GM13976 (cell line): ENCODE data around the gene CBX8.

Experiments
- DNase-seq: peaks from one replicate; pipeline ENCODE4 v3.0.0; 2012; ENCODE audit warnings: low spot score
- in situ Hi-C: fragments of 300-500 bp; cut with MboI; formaldehyde crosslinking; loops from one replicate; pipeline ENCODE4 v1.12.0; 2022; ENCODE audit warnings: low sequenced_read_pairs, mixed read lengths, inconsistent platforms; ENCODE audit not compliant: unreplicated experiment
- TF ChIP-seq, protein P1 (sequence below): IDR thresholded peaks from 2 replicates; pipeline ENCODE4 v1.5.1; 2012; ENCODE audit warnings: borderline replicate concordance, mild to moderate bottlenecking; ENCODE audit not compliant: insufficient read depth; ENCODE audit errors: extremely low read depth, missing control alignments, control extremely low read depth

Gene CBX8

DNA sequence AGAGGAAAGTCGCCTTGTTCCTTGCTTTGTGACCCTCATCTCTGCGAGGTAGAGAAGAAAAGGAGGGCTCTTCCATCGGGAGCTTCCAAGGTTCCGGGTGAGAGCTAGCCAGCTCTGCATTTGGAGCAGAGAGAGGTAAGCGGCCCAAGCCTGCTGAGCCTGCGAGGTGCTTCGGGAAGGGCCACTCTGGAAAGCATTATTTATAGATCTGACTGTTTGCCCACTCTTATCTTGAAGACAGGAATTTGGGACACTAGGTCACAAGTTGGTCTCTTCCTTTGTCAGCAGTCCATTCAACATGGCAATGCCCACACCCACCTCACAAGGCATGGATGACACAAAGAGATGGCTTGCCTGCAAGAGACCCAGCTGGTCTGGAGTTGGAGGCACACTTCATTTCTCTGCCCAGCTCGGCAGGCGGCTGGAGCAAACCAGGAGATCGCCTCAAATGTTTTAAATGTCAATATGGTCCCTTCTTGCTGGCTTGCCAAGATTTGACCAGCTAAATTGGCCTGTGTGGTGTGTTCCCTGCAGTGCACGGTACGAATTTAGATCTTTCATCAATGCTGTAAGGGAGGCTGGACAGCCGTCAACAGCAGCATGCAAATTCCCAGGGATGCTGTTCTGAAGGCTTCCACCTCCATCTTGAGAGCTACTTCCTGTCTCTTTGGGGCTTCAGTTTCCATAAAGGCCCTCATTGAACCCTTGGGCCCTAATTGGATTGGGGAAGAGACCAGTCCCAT, 22.8 kb upstream of the CBX8 start:
- in situ Hi-C loops = no loop called here
- DNase-seq = no peak
- TF ChIP-seq, protein P1, sequence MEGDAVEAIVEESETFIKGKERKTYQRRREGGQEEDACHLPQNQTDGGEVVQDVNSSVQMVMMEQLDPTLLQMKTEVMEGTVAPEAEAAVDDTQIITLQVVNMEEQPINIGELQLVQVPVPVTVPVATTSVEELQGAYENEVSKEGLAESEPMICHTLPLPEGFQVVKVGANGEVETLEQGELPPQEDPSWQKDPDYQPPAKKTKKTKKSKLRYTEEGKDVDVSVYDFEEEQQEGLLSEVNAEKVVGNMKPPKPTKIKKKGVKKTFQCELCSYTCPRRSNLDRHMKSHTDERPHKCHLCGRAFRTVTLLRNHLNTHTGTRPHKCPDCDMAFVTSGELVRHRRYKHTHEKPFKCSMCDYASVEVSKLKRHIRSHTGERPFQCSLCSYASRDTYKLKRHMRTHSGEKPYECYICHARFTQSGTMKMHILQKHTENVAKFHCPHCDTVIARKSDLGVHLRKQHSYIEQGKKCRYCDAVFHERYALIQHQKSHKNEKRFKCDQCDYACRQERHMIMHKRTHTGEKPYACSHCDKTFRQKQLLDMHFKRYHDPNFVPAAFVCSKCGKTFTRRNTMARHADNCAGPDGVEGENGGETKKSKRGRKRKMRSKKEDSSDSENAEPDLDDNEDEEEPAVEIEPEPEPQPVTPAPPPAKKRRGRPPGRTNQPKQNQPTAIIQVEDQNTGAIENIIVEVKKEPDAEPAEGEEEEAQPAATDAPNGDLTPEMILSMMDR = no peak

DNA sequence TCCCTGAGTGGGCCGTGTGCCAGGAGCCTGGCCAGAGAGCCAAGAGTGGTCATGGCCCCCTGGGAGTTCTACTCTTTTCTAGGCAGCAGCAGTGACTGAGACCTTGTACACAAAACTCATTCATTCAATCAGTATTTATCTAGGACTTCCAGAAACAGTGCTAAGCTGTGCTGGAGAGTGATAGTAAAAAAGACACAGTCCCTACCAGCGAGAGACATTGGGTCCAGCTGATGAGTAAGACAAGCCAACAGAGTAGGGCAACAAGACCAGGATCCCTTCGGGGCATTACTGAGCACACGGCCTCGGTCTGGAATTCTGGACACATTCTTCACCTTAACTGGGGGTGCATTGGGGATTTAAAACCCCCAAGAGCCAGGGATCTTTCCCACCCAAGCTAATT, 22.2 kb upstream of the CBX8 start:
- in situ Hi-C loops = no loop called here
- DNase-seq = no peak
- TF ChIP-seq, protein P1 = no peak

DNA sequence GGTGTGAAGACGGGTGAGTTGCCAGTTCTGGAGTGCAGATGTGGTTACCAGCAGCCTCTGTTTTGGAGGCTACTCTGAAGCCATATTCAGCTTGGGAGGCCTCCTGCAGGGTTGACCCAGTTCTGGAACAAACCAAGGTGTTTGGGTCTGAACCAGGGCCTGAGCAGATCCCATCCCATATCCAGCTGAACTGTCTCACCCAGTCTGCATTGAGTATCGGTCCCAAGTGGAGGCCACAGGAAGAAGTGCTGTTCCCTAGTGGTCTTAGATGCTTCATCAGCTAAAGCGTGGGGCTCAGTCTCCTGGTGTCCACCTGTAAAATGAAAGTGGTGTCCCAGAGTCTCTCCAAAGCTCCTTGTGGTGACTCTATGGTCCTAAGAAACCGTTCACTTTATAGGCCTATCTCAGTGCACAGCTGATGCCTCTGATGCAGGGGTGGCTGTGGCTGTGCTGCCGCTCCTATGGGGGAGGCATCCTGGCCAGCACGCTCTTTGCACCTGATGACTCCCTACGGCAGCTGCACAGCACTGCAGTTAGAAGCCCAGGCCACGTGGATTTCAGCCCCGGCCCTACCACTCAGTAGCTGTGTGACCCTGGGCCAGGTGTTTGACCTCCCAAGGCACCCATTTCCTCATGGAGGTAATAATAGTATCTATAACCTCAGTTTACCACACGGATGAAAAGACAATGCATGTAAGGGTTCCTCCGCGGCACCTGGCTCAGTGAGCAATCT, 21.3 kb upstream of the CBX8 start:
- in situ Hi-C loops = no loop called here
- no peak for DNase-seq

DNA sequence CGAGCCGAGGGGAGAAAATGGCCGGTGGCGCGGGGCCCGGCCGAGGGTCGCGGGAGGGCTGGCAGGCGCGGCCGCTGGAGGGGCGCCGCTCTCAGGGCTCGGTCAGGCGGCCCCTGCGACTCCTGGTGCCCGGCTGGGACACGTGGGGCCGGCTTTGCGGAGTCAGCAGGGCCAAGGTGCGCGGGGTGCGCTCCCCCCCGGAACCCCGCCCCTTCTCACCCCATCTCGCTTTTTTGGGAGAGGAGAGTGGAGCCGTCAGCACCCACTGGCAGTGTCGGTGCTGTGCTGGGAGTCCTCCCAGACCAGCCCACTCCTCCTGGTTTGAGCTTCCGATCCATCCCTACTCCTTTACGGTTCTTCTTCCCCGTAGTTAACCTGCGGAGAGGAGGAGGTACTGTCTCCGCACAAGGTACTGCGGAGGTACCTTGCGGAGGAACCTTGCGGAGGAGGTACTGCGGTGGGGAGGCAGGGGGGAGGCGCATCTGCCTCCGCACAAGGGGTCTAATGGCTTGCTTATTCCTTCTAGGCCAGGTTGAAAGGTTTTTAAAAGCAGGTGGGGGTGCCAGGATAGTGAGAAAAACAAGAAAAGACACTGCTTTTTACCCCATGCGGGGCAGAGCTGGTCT, 19.1 kb upstream of the CBX8 start:
- TF ChIP-seq, protein P1 = no peak
- in situ Hi-C loops = no loop called here
- DNase-seq = no peak

More for the DNA sequence above, 21.3 kb upstream of the CBX8 start:
- TF ChIP-seq, protein P1 = no peak

DNA sequence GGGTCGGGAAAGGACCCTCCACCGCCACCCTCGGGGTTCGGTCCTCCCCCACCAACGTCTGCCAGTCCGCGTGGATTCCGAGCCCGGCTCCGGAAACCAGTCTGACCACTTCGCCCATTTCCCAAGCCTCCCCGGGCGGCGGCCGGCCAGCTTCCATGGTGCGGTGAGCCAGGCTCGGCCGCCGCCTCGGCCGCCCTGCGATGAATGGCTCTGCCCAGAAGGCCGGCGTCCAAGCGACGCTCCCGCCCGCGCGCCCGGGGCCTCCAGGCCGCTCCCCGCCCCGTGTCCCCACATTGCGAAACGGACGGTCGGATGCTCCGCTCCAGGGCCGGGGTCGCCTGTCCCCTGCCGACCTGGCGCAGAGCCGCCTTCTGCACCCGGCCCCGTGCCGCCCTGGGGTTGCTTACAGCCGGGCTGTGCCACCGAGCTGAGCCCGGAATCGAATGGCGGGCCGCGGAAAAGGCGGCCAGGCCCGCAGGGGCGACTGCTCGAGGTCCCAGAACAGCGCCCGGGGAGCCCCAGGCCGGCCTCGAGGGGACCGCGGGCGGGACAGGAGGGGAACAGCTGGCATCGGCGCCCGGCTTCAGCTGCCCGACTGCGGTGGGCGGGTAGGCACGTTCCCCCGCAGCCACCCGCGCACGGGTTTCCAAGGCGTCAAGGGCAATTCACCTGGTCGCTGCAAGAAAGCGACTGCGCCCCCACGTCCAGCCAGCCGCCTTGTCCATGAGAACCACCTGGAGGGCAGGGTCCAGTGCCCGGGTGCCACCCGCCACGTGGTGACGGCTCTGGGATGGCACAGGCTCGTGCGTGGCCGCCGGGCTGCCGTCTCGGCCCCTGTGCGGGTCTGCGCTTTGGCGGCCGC, 18.3 kb upstream of the CBX8 start:
- in situ Hi-C loops = no loop called here
- no peak for DNase-seq

More for the DNA sequence above, 18.3 kb upstream of the CBX8 start:
- TF ChIP-seq, protein P1 = no peak
